CD4-positive, alpha-beta T cell (primary cell): ENCODE results near the gene ATAD3B. TPM values are rescaled to one million over a fixed set of nuclear protein-coding genes. Genes with fewer than 3 reads are reported as not detected.

Experiments
- ATAC-seq: fragments of 200-7000 bp; cut with Tn5 transposase; one replicate; pipeline ENCODE4 v1.10.0; 2022; ENCODE audit warnings: mild to moderate bottlenecking; ENCODE audit not compliant: poor library complexity
- CTCF ChIA-PET: fragments of 350-600 bp; sonication (Branson Sonifier 250); formaldehyde crosslinking; loops from one replicate; lab custom pipeline; 2021; ENCODE audit warnings: antibody characterized with exemption, inconsistent platforms; lab: Charles Lee
- POLR2A ChIA-PET: fragments of 350-600 bp; sonication (Branson Sonifier 250); formaldehyde crosslinking; loops from one replicate; lab custom pipeline; 2021; ENCODE audit warnings: antibody characterized with exemption, inconsistent platforms; lab: Charles Lee
- DNase-seq, 14 experiments: peaks; one replicate each; pipeline ENCODE4 v3.0.0-alpha.2; 2013 to 2020; ENCODE audit warnings: mixed read lengths in 2 of 14
- H3K27ac ChIP-seq, 2 donors: one replicate each; pipeline versions ENCODE4 v1.5.1 to v1.7.0; 2013; ENCODE audit warnings: low read length in 2 of 2, low read depth in 1 of 2, mild to moderate bottlenecking in 1 of 2
- H3K27me3 ChIP-seq, 2 experiments: 1 replicate in 1 of 2; 2 replicates in 1 of 2; pipeline versions ENCODE4 v1.6.1 to v1.7.0; 2013; ENCODE audit warnings: low read length in 2 of 2, control low read depth in 1 of 2, mild to moderate bottlenecking in 1 of 2, moderate library complexity in 1 of 2; ENCODE audit not compliant: insufficient read depth in 2 of 2, control insufficient read depth in 1 of 2
- H3K36me3 ChIP-seq: one replicate; pipeline ENCODE4 v1.6.1; 2013; ENCODE audit warnings: low read length, control low read depth; ENCODE audit not compliant: insufficient read depth
- H3K4me1 ChIP-seq: one replicate; pipeline ENCODE4 v1.6.1; 2013; ENCODE audit warnings: low read length, control low read depth; ENCODE audit not compliant: insufficient read depth
- H3K4me3 ChIP-seq: one replicate; pipeline ENCODE4 v1.5.1; 2013; ENCODE audit warnings: mild to moderate bottlenecking, low read length, moderate library complexity
- H3K9me3 ChIP-seq, 2 experiments: 1 replicate in 1 of 2; 2 replicates in 1 of 2; pipeline versions ENCODE4 v1.6.1 to v1.7.0; 2013; ENCODE audit warnings: low read length in 2 of 2, mild to moderate bottlenecking in 2 of 2, control low read depth in 1 of 2, moderate library complexity in 1 of 2; ENCODE audit not compliant: control insufficient read depth in 1 of 2, insufficient read depth in 1 of 2
- H3K27ac Mint-ChIP-seq: one replicate; pipeline ENCODE4 v1.8.0; 2020; ENCODE audit warnings: mixed read lengths
- H3K27me3 Mint-ChIP-seq: one replicate; pipeline ENCODE4 v1.8.0; 2021; ENCODE audit warnings: mixed read lengths
- H3K36me3 Mint-ChIP-seq: one replicate; pipeline ENCODE4 v1.8.0; 2021; ENCODE audit warnings: low read depth, mixed read lengths
- H3K4me1 Mint-ChIP-seq: one replicate; pipeline ENCODE4 v1.8.0; 2021; ENCODE audit warnings: low read depth, mixed read lengths
- H3K4me3 Mint-ChIP-seq: one replicate; pipeline ENCODE4 v1.8.0; 2020; ENCODE audit warnings: mild to moderate bottlenecking, mixed read lengths
- H3K9me3 Mint-ChIP-seq: one replicate; pipeline ENCODE4 v1.8.0; 2020; ENCODE audit warnings: mixed read lengths
- intact Hi-C, 2 experiments: fragments of 100-400 bp; cut with DNase I in 1 of 2; cut with micrococcal nuclease in 1 of 2; formaldehyde crosslinking; loops; one replicate each; pipeline versions ENCODE4 v1.15.1 to v1.9.0; 2023 to 2025; cut with DNase I, micrococcal nuclease
- total RNA-seq, 174 experiments: library from RNA in 2 of 174; stranded (reverse) in 2 of 174; gene quantifications; one replicate each; pipeline ENCODE4 v1.2.3 and lab custom pipeline; 2021 to 2026
- TF ChIP-seq, protein P1 (sequence below): fragments of 200-600 bp; IDR thresholded peaks from one replicate; pipeline ENCODE4 v1.8.0; 2022; ENCODE audit warnings: antibody characterized with exemption, mild to moderate bottlenecking

The ATAD3B gene
- total RNA-seq, 2 experiments from 2014 or later, result 44.3 to 49.1 TPM

DNA sequence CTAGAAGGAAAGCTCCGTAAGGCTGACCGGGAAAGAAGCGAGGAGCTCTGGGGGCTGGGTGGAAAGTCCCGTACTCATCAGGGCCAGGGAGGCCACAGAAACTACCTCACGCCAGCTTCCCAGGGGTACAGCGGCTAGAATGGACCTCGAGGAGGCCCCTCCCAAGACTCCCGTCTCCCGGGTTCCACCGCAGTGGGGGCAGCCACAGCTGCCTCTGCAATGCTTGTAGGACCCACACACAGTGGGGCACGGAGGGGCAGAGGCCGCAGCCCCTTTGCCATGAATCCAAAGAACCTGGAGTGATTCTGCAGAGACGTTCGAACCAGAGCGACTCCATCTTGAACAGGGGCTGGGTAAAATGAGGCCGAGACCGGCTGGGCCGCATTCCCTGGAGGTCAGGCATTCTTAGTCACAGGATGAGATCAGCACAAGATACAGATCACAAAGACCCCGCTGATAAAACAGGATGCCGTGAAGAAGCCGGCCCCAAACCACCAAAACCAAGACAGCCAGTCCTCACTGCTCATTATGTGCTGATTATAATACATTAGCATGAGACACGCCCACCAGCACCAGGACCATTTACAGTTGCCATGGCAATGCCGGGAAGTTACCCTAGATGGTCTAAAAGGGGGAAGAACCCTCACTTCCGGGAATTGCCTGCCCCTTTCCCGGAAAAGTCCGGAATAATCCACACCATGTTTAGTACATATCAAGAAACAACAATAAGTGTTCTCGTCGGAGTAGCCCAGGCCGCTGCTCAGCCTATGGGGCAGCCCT, 48.9 kb upstream of the ATAD3B start:
- Histone ChIP-seq H3K9me3 (peaks cover 0 to 8% of the 10 kb centered on the region in 2 experiments), H3K27ac (no peak overlapping the region), H3K4me3 (no peak overlapping the region), H3K36me3 (no peaks in the 10 kb centered on the region), H3K4me1 (peaks cover 4% of the 10 kb centered on the region), H3K27me3 (peaks cover 24 to 32% of the 10 kb centered on the region in 2 experiments)
- ChIA-PET POLR2A (no interaction called here), CTCF (no interaction called here)
- TF ChIP-seq, protein P1, sequence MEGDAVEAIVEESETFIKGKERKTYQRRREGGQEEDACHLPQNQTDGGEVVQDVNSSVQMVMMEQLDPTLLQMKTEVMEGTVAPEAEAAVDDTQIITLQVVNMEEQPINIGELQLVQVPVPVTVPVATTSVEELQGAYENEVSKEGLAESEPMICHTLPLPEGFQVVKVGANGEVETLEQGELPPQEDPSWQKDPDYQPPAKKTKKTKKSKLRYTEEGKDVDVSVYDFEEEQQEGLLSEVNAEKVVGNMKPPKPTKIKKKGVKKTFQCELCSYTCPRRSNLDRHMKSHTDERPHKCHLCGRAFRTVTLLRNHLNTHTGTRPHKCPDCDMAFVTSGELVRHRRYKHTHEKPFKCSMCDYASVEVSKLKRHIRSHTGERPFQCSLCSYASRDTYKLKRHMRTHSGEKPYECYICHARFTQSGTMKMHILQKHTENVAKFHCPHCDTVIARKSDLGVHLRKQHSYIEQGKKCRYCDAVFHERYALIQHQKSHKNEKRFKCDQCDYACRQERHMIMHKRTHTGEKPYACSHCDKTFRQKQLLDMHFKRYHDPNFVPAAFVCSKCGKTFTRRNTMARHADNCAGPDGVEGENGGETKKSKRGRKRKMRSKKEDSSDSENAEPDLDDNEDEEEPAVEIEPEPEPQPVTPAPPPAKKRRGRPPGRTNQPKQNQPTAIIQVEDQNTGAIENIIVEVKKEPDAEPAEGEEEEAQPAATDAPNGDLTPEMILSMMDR, result no peak
- Mint-ChIP-seq H3K4me1 (no peaks in the 10 kb centered on the region), H3K36me3 (no peaks in the 10 kb centered on the region), H3K27me3 (peaks cover 43% of the 10 kb centered on the region), H3K9me3 (no peaks in the 10 kb centered on the region), H3K27ac (no peak overlapping the region), H3K4me3 (no peak overlapping the region)
- no peak for DNase-seq
- no peak for ATAC-seq
- intact Hi-C loops, result no loop called here

DNA sequence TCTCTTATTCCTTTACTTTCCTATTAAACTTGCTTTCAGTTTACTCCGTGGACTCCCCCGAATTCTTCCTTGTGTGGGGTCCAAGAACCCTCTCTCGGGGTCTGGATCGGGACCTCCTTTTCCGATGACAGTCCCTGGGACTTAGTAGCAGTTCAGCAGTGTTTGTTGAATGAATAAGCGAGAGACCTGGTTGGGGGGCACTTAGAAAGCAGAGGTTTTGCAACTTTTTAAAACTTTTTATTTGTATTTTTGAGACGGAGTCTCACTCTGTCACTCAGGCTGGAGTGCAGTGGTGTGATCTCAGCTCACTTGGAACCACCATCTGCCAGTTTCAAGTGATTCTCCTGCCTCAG, 48.3 kb upstream of the ATAD3B start:
- intact Hi-C loops, result no loop called here
- Histone ChIP-seq H3K4me1 (peaks cover 4% of the 10 kb centered on the region), H3K36me3 (no peaks in the 10 kb centered on the region), H3K27me3 (peaks cover 25 to 32% of the 10 kb centered on the region in 2 experiments), H3K9me3 (peaks cover 0 to 8% of the 10 kb centered on the region in 2 experiments), H3K27ac (no peak overlapping the region), H3K4me3 (no peak overlapping the region)
- POLR2A ChIA-PET, result no interaction called here
- no peak for ATAC-seq
- Mint-ChIP-seq H3K36me3 (no peaks in the 10 kb centered on the region), H3K4me3 (no peak overlapping the region), H3K9me3 (no peaks in the 10 kb centered on the region), H3K27ac (no peak overlapping the region), H3K4me1 (no peaks in the 10 kb centered on the region), H3K27me3 (peaks cover 38% of the 10 kb centered on the region)
- TF ChIP-seq, protein P1, result no peak
- no peak for DNase-seq
- CTCF ChIA-PET, result no interaction called here

DNA sequence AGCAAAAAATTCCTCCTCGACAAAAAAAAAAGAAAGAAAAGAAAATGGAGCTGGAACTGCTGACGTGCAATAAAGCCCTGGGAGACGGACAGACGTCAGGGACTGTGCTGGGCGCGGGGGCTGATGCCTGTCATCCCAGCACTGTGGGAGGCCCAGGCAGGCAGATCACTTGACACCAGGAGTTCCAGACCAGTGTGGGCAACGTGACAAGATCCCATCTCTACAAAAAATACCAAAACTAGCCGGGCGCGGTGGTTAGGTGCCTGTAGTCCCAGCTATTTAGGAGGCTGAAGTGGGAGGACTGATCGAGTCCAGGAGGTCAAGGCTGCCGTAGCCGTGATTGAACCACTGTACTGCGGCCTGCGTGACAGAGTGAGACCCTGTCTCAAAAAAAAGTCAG, 46.9 kb upstream of the ATAD3B start:
- Histone ChIP-seq H3K4me3 (no peak overlapping the region), H3K4me1 (peaks cover 4% of the 10 kb centered on the region), H3K27me3 (peaks cover 29 to 39% of the 10 kb centered on the region in 2 experiments), H3K36me3 (no peaks in the 10 kb centered on the region), H3K27ac (no peak overlapping the region), H3K9me3 (peaks cover 0 to 8% of the 10 kb centered on the region in 2 experiments)
- intact Hi-C loops, result no loop called here
- no peak for ATAC-seq
- H3K9me3 Mint-ChIP-seq, result no peaks in the 10 kb centered on the region
- no peak for DNase-seq
- H3K27ac Mint-ChIP-seq, result no peak overlapping the region
- H3K4me3 Mint-ChIP-seq, result no peak overlapping the region
- ChIA-PET POLR2A (no interaction called here), CTCF (no interaction called here)
- no peaks in the 10 kb centered on the region for H3K4me1 Mint-ChIP-seq
- TF ChIP-seq, protein P1, result no peak
- no peaks in the 10 kb centered on the region for H3K36me3 Mint-ChIP-seq
- H3K27me3 Mint-ChIP-seq, result peaks cover 45% of the 10 kb centered on the region
